ENCODE results near the gene IL1A. TPM values are rescaled to one million over a fixed set of nuclear protein-coding genes. Genes with fewer than 3 reads are reported as not detected.

Gene IL1A
- total and polyA plus RNA-seq, 2 experiments from 2014 or later = not detected

DNA sequence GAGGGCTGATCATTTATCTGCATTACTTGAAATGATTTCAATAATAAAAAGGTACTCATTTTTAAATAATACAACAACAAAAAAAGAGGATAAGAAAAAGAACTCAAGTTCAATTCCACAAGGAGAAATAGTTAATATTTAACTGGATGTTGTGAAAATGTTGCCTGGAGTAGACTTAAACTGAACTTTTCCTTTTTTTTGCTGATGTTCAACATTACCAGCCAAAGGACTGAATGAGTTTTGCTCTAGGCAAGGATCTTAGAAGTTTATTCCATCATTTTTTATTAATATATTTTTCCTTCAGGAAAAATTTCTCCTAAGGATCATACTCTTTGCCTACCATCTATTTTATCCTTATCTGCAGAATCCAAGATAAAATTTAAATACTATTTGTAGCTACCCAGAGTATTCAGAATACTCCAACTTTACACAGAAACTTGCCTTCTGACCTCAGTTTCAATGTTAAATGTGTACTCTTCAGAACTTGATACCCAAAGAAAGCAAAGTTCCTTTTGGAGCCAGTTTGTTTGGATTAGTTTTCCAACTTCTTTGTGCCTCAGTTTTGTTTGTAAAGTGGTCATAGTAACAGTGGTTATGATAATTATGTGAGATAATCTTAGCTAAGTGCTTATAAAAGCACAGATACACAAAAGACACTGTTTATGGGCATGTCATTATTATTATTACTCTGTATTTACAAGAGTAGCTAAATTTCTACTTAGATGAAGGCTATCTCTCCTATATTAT lies 32.7 kb downstream of the IL1A start:
- TF ChIP-seq, protein P1, sequence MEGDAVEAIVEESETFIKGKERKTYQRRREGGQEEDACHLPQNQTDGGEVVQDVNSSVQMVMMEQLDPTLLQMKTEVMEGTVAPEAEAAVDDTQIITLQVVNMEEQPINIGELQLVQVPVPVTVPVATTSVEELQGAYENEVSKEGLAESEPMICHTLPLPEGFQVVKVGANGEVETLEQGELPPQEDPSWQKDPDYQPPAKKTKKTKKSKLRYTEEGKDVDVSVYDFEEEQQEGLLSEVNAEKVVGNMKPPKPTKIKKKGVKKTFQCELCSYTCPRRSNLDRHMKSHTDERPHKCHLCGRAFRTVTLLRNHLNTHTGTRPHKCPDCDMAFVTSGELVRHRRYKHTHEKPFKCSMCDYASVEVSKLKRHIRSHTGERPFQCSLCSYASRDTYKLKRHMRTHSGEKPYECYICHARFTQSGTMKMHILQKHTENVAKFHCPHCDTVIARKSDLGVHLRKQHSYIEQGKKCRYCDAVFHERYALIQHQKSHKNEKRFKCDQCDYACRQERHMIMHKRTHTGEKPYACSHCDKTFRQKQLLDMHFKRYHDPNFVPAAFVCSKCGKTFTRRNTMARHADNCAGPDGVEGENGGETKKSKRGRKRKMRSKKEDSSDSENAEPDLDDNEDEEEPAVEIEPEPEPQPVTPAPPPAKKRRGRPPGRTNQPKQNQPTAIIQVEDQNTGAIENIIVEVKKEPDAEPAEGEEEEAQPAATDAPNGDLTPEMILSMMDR (IDR thresholded peaks at IDR 0.05; ENCODE audit: low read depth, low read length) = no peak
- Histone ChIP-seq H3K4me3 (no peak overlapping the region), H3K27me3 (no peaks in the 10 kb centered on the region), H3K9me3 (ENCODE audit: low read depth) (no peaks in the 10 kb centered on the region), H3K27ac (no peak overlapping the region), H3K36me3 (peaks cover 16% of the 10 kb centered on the region), H3K4me1 (ENCODE audit: low read depth) (no peaks in the 10 kb centered on the region)
- DNase-seq (ENCODE audit: low read depth in 1 of 2, low spot score in 1 of 2) = no peak

DNA sequence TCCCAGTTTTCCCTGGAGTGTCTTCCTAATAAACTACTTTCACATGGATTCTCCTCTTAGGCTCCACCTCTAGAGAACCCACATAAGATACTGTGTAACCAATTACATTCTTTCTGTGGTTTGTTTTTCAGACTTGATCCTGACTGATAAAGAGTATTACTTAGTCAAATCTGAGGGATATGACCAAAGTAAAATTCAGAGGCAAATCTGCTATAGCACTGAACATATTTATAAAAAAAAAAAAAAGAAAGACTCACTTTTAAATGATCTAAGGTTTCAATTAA lies 33.8 kb downstream of the IL1A start:
- Histone ChIP-seq H3K27me3 (no peaks in the 10 kb centered on the region), H3K27ac (no peak overlapping the region), H3K4me1 (ENCODE audit: low read depth) (no peaks in the 10 kb centered on the region), H3K9me3 (ENCODE audit: low read depth) (no peaks in the 10 kb centered on the region), H3K4me3 (no peak overlapping the region), H3K36me3 (peaks cover 12% of the 10 kb centered on the region)
- TF ChIP-seq, protein P1 (IDR thresholded peaks at IDR 0.05; ENCODE audit: low read depth, low read length) = no peak
- peak in 1 of 2 donors; percentile 41 for DNase-seq (ENCODE audit: low read depth in 1 of 2, low spot score in 1 of 2)

DNA sequence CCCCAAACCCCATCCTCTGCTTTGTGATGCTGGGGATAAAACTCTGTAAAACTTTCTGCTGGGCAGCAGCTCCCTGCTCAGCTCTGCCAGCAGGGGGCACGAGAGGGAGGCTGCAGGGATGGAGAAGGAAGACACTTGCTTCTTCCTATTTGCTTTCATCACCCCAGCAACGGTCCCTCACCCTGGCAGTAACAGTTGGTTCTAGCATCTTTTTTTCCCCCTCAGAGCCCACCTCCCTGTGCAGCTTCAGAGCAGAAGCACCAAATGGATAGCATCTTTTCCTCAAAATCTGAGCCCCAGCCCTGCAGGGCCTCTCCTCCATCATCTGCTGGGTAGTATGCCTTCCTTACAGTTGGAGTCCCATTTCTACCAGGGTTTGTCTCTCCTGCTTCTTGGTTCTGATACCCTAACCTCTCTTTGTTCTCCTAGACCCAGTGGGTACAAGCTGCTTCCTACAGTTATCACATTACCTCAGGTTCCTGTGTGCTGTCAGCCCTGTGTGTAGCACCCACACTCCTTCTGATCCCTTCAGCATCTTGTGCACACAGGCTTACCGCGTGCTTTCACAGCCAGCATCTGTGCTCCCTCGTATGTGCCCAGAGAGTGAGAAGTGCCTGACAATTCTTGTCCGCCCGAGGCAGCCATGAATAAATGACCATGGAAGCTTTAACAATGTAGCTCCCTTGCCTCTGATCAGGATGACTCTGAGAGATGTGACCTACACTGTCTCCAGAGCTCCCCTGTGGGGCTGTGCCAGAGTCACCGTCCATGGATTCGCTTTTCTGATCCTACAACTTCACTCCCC lies 34.3 kb downstream of the IL1A start:
- H3K36me3 ChIP-seq = peaks cover 8% of the 10 kb centered on the region
- no peaks in the 10 kb centered on the region for H3K4me1 ChIP-seq (ENCODE audit: low read depth)
- no peaks in the 10 kb centered on the region for H3K9me3 ChIP-seq (ENCODE audit: low read depth)
- peak; percentile 72 to 88 for DNase-seq (ENCODE audit: low read depth in 1 of 2, low spot score in 1 of 2)
- H3K4me3 ChIP-seq = no peak overlapping the region
- TF ChIP-seq, protein P1 (IDR thresholded peaks at IDR 0.05; ENCODE audit: low read depth, low read length) = peak; percentile 99
- no peak overlapping the region for H3K27ac ChIP-seq
- no peaks in the 10 kb centered on the region for H3K27me3 ChIP-seq

DNA sequence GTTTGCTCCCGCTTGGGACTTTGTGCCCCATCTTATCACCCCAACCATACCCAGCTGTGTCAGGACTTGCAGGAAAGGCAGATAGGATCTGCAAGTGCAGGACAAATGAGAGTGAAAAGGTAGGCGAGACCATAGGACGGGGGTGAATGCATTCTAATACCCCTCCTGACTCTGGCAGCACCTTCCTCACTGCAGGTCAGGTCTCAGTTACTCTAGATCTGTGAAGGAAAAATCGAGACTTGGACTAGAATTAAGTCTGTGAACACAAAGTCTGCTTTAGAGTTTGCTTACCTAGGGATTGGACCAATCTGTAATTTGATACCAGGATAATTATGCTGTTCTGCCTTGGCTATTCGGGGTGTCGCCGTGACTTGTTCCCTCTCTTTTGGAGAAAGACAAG lies 43.8 kb downstream of the IL1A start:
- Histone ChIP-seq H3K9me3 (ENCODE audit: low read depth) (no peaks in the 10 kb centered on the region), H3K27ac (no peak overlapping the region), H3K27me3 (no peaks in the 10 kb centered on the region), H3K4me3 (no peak overlapping the region), H3K36me3 (no peaks in the 10 kb centered on the region), H3K4me1 (ENCODE audit: low read depth) (no peaks in the 10 kb centered on the region)
- TF ChIP-seq, protein P1 (IDR thresholded peaks at IDR 0.05; ENCODE audit: low read depth, low read length) = no peak
- DNase-seq (ENCODE audit: low read depth in 1 of 2, low spot score in 1 of 2) = no peak

DNA sequence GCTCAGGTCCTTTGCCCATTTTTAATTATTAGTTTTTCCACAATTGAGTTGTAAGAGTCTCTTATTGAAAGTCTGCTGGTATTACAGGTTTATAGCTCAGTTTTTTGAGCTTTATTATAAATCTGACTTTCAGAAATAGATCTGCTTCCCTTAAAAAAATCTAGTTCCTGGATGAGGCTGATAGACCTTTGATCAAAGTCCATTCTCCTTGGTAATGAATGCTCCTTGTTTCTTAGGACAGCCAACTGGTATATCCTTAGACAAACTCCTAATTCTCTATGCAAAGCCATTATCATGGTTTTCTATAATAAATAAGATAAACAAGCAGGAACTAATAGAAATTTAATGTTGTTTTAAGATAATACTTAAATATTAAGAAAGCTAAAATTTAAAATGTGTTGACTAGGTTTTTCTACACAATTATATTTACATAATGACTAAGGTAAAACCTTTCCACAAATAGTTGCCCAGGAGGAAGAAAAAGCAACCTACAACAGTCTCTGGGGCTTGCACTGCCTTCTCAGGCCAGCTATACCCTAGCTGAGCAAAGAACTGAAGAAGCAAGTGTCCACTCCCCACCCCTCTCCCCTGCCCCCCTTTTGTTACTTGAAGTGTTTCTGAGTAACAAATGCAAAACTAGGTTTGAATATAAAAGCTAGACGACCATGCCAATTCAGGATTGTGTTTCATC lies 46.6 kb downstream of the IL1A start:
- no peaks in the 10 kb centered on the region for H3K36me3 ChIP-seq
- DNase-seq (ENCODE audit: low read depth in 1 of 2, low spot score in 1 of 2) = no peak
- H3K4me3 ChIP-seq = no peak overlapping the region
- H3K27ac ChIP-seq = no peak overlapping the region
- TF ChIP-seq, protein P1 (IDR thresholded peaks at IDR 0.05; ENCODE audit: low read depth, low read length) = no peak
- no peaks in the 10 kb centered on the region for H3K4me1 ChIP-seq (ENCODE audit: low read depth)
- no peaks in the 10 kb centered on the region for H3K27me3 ChIP-seq
- no peaks in the 10 kb centered on the region for H3K9me3 ChIP-seq (ENCODE audit: low read depth)

Data from cardiac muscle cell (in vitro differentiated cells and primary cell).